A549 (cell line): ENCODE results near the gene FBN2. TPM values are rescaled to one million over a fixed set of nuclear protein-coding genes. Genes with fewer than 3 reads are reported as not detected.

Experiments
- ATAC-seq, 2 experiments: fragments of 200-7000 bp in 1 of 2; fragments of >200 bp in 1 of 2; cut with Nextera tagmentation in 1 of 2; cut with Tn5 transposase in 1 of 2; 3 replicates each; pipeline versions ENCODE4 v1.8.0 to v1.9.1; 2018 to 2020; ENCODE audit warnings: mild to moderate bottlenecking in 1 of 2, moderate library complexity in 1 of 2
- CTCF ChIA-PET: fragments of 300-600 bp; sonication (Branson Sonifier 250); formaldehyde crosslinking; extraction: SDS; loops from one replicate; lab custom pipeline; 2021; ENCODE audit warnings: antibody characterized with exemption, inconsistent platforms; lab: Yijun Ruan, JAX
- POLR2A ChIA-PET: fragments of 350-600 bp; formaldehyde crosslinking; extraction: SDS; loops from one replicate; lab custom pipeline; 2021; ENCODE audit warnings: antibody characterized with exemption, inconsistent platforms; lab: Yijun Ruan, JAX
- DNase-seq, 2 experiments: peaks; one replicate each; pipeline versions ENCODE4 v3.0.0 to v3.0.0-alpha.2; 2011 to 2016; ENCODE audit warnings: low read depth in 1 of 2, low spot score in 1 of 2
- FAIRE-seq: peaks from 2 replicates; lab custom pipeline; 2011; peaks lifted over from hg19 to GRCh38; lab: Jason Lieb, UNC
- H3K27ac ChIP-seq, 2 experiments: fragments of >200 bp; sonication (Bioruptor Twin); formaldehyde crosslinking; 3 replicates each; pipeline ENCODE4 v1.5.1; 2016 to 2017
- H3K4me1 ChIP-seq: fragments of >200 bp; sonication (Bioruptor Twin); formaldehyde crosslinking; 3 replicates; pipeline ENCODE4 v1.6.1; 2016
- H3K4me2 ChIP-seq: fragments of >200 bp; sonication (Bioruptor Twin); formaldehyde crosslinking; 3 replicates; pipeline ENCODE4 v1.6.1; 2016
- H3K4me3 ChIP-seq: fragments of >200 bp; sonication (Bioruptor Twin); formaldehyde crosslinking; 3 replicates; pipeline ENCODE4 v1.5.1; 2016
- H3K9me3 ChIP-seq: fragments of >200 bp; sonication (Bioruptor Twin); formaldehyde crosslinking; 3 replicates; pipeline ENCODE4 v1.6.1; 2016
- ATOH8 ChIP-seq: fragments of 250-450 bp; sonication (Bioruptor Pico); IDR thresholded peaks from 2 replicates; pipeline ENCODE4 v1.5.0; 2020; ENCODE audit warnings: low read depth, mild to moderate bottlenecking, moderate library complexity
- BCL3 ChIP-seq: fragments of >200 bp; sonication (Bioruptor Twin); formaldehyde crosslinking; IDR thresholded peaks from 3 replicates; pipeline ENCODE4 v1.6.1; 2016
- CBX2 ChIP-seq: fragments of 200-600 bp; sonication (generic); IDR thresholded peaks from 2 replicates; pipeline ENCODE4 v1.6.1; 2016; ENCODE audit warnings: low read depth, mild to moderate bottlenecking, borderline replicate concordance
- CBX8 ChIP-seq: fragments of 200-600 bp; sonication (generic); IDR thresholded peaks from 2 replicates; pipeline ENCODE4 v1.6.1; 2016
- CHD2 ChIP-seq: fragments of 150-350 bp; IDR thresholded peaks from 2 replicates; pipeline ENCODE4 v1.6.1; 2014; ENCODE audit warnings: low read length; ENCODE audit not compliant: partially characterized antibody
- E2F6 ChIP-seq: IDR thresholded peaks from 2 replicates; pipeline ENCODE4 v1.6.1; 2012; ENCODE audit warnings: low read depth, borderline replicate concordance
- ELK1 ChIP-seq: fragments of 150-350 bp; IDR thresholded peaks from 2 replicates; pipeline ENCODE4 v1.6.1; 2014; ENCODE audit warnings: low read depth, mild to moderate bottlenecking, low read length
- ESRRA ChIP-seq: fragments of 150-350 bp; IDR thresholded peaks from 2 replicates; pipeline ENCODE4 v1.6.1; 2014; ENCODE audit warnings: mild to moderate bottlenecking, low read length, borderline replicate concordance
- HDAC2 ChIP-seq: fragments of 200-600 bp; sonication (generic); IDR thresholded peaks from 2 replicates; pipeline ENCODE4 v1.6.1; 2016
- HES2 ChIP-seq: fragments of >200 bp; sonication (Bioruptor Twin); formaldehyde crosslinking; IDR thresholded peaks from 2 replicates; pipeline ENCODE4 v1.6.1; 2016
- HEYL ChIP-seq: fragments of 250-450 bp; sonication (Bioruptor Pico); IDR thresholded peaks from 2 replicates; pipeline ENCODE4 v1.8.0; 2021; ENCODE audit warnings: mild to moderate bottlenecking, moderate library complexity
- HOXB5 ChIP-seq: fragments of 250-450 bp; sonication (Bioruptor Pico); IDR thresholded peaks from 2 replicates; pipeline ENCODE4 v1.5.0; 2020; ENCODE audit warnings: mild to moderate bottlenecking, moderate library complexity
- KDM1A ChIP-seq: fragments of 200-600 bp; sonication (generic); IDR thresholded peaks from 2 replicates; pipeline ENCODE4 v1.6.1; 2016; ENCODE audit warnings: low read depth, mild to moderate bottlenecking
- KDM5A ChIP-seq: fragments of 200-600 bp; sonication (generic); IDR thresholded peaks from 2 replicates; pipeline ENCODE4 v1.6.1; 2016; ENCODE audit warnings: antibody characterized with exemption, mild to moderate bottlenecking
- MAX ChIP-seq: IDR thresholded peaks from 2 replicates; pipeline ENCODE4 v1.6.1; 2012
- MAZ ChIP-seq: fragments of 150-350 bp; IDR thresholded peaks from 2 replicates; pipeline ENCODE4 v1.6.1; 2014; ENCODE audit warnings: antibody characterized with exemption, low read depth, low read length, borderline replicate concordance
- MYC ChIP-seq: IDR thresholded peaks from 2 replicates; pipeline ENCODE4 v1.6.1; 2012; ENCODE audit warnings: mild to moderate bottlenecking, inconsistent platforms, low read length, improper control_type of control experiment, borderline replicate concordance
- NFE2L2 ChIP-seq: fragments of 150-350 bp; conservative IDR thresholded peaks from 2 replicates; pipeline ENCODE4 v1.6.1; 2014; ENCODE audit warnings: low read length
- PHF8 ChIP-seq: fragments of 200-600 bp; sonication (generic); IDR thresholded peaks from 2 replicates; pipeline ENCODE4 v1.6.1; 2016; ENCODE audit warnings: low read depth, mild to moderate bottlenecking, antibody characterized with exemption, moderate library complexity, borderline replicate concordance
- RARB ChIP-seq: fragments of 250-450 bp; sonication (Bioruptor Pico); IDR thresholded peaks from 2 replicates; pipeline ENCODE4 v1.8.0; 2021; ENCODE audit warnings: mild to moderate bottlenecking, moderate library complexity
- REST ChIP-seq: fragments of 200-600 bp; sonication (generic); IDR thresholded peaks from 2 replicates; pipeline ENCODE4 v1.6.1; 2016; ENCODE audit warnings: antibody characterized with exemption, mild to moderate bottlenecking, moderate library complexity
- SREBF2 ChIP-seq: fragments of 450-650 bp; IDR thresholded peaks from 2 replicates; pipeline ENCODE4 v1.6.1; 2014; ENCODE audit warnings: mild to moderate bottlenecking, moderate library complexity
- TP53 ChIP-seq: fragments of 250-450 bp; sonication (Bioruptor Pico); IDR thresholded peaks from 2 replicates; pipeline ENCODE4 v1.5.0; 2021; ENCODE audit warnings: mild to moderate bottlenecking, moderate library complexity
- WGBS: methylation state at CpG from one replicate; pipeline ENCODE4 v1.1.6; 2017; ENCODE audit errors: missing lambda C conversion rate; 5-methylcytosine and 5-hydroxymethylcytosine counted together
- polyA plus RNA-seq, 4 experiments: library from polyadenylated mRNA; depleted of rRNA in 3 of 4; stranded (reverse); fragments of >200 nt; fragmentation: RNase III in 1 of 4; extraction: RNeasy Plus Mini Kit Qiagen cat#74134 plus additional on column Dnase treatment in 1 of 4; gene quantifications; 2 replicates in 3 of 4; 3 replicates in 1 of 4; pipeline ENCODE4 v1.2.3, GENCODE V29; 2011 to 2017

Gene FBN2
- polyA plus RNA-seq, 2 of the 4 experiments (the other 2 are of a cell fraction) = 22.2 to 22.7 TPM

GRCh38 chr5:128274441-128274840, 263.6 kb downstream of the FBN2 start:
- no peak for DNase-seq
- ATAC-seq = no peak
- no peak overlapping the region for H3K4me2 ChIP-seq
- ChIA-PET POLR2A (no interaction called here), CTCF (no interaction called here)
- WGBS = 79% methylated on average over 2 of the region's 2 CpGs
- no peak for TF ChIP-seq HEYL (CRISPR knock-in tag)
- TF ChIP-seq E2F6 = no peak
- no peak for TF ChIP-seq HES2
- TF ChIP-seq RARB (CRISPR knock-in tag) = no peak
- TF ChIP-seq CBX2 = no peak
- no peak for TF ChIP-seq SREBF2
- no peak for TF ChIP-seq KDM5A
- TF ChIP-seq ELK1 = no peak
- TF ChIP-seq HDAC2 = no peak
- no peak for TF ChIP-seq PHF8
- no peak for TF ChIP-seq BCL3
- TF ChIP-seq HOXB5 (CRISPR knock-in tag) = no peak
- no peak for TF ChIP-seq NFE2L2
- TF ChIP-seq ESRRA = no peak
- TF ChIP-seq MYC = no peak
- TF ChIP-seq TP53 (CRISPR knock-in tag) = no peak
- no peak for TF ChIP-seq REST
- TF ChIP-seq ATOH8 = no peak
- TF ChIP-seq CHD2 = no peak
- TF ChIP-seq MAX = no peak
- no peak overlapping the region for H3K4me3 ChIP-seq
- no peak for FAIRE-seq
- H3K4me1 ChIP-seq = no peaks in the 10 kb centered on the region
- H3K9me3 ChIP-seq = no peaks in the 10 kb centered on the region
- no peak overlapping the region for H3K27ac ChIP-seq

GRCh38 chr5:128273736-128274135, 264.3 kb downstream of the FBN2 start:
- DNase-seq = no peak
- Histone ChIP-seq H3K9me3 (no peaks in the 10 kb centered on the region), H3K4me1 (no peaks in the 10 kb centered on the region), H3K27ac (no peak overlapping the region), H3K4me2 (no peak overlapping the region), H3K4me3 (no peak overlapping the region)
- CTCF ChIA-PET = no interaction called here
- POLR2A ChIA-PET = no interaction called here
- no peak for FAIRE-seq
- no peak for ATAC-seq
- TF ChIP-seq KDM1A (no peak), MAZ (no peak), HEYL (CRISPR knock-in tag) (no peak), CBX8 (no peak)
- WGBS = 72% methylated on average over 5 of the region's 5 CpGs
